Ovary (tissue), 3 donors: ENCODE data around the gene RNF187.

ENCODE experiments used
- EP300 ChIP-seq: sonication (generic); formaldehyde crosslinking; IDR thresholded peaks from one replicate; pipeline ENCODE4 v1.6.1; 2017; ENCODE audit warnings: antibody characterized with exemption
- POLR2A ChIP-seq: fragments of 450-650 bp; IDR thresholded peaks from one replicate; pipeline ENCODE4 v1.6.1; 2017; ENCODE audit warnings: antibody characterized with exemption, mild to moderate bottlenecking, moderate library complexity
- TF ChIP-seq, protein P1 (sequence below), 3 donors: fragments of 450-650 bp in 2 of 3; fragments of 200-600 bp in 1 of 3; IDR thresholded peaks; one replicate each; pipeline versions ENCODE4 v1.5.1 to v1.8.0; 2016 to 2022; ENCODE audit warnings: antibody characterized with exemption in 3 of 3, mild to moderate bottlenecking in 1 of 3
- donor health status: DM: no; HTN: no; CAD: no.

GRCh38 chr1:228500143-228500734, 13.1 kb downstream of the RNF187 start:
- TF ChIP-seq, protein P1, sequence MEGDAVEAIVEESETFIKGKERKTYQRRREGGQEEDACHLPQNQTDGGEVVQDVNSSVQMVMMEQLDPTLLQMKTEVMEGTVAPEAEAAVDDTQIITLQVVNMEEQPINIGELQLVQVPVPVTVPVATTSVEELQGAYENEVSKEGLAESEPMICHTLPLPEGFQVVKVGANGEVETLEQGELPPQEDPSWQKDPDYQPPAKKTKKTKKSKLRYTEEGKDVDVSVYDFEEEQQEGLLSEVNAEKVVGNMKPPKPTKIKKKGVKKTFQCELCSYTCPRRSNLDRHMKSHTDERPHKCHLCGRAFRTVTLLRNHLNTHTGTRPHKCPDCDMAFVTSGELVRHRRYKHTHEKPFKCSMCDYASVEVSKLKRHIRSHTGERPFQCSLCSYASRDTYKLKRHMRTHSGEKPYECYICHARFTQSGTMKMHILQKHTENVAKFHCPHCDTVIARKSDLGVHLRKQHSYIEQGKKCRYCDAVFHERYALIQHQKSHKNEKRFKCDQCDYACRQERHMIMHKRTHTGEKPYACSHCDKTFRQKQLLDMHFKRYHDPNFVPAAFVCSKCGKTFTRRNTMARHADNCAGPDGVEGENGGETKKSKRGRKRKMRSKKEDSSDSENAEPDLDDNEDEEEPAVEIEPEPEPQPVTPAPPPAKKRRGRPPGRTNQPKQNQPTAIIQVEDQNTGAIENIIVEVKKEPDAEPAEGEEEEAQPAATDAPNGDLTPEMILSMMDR (IDR thresholded peaks at IDR 0.05): no peak
- no peak for TF ChIP-seq POLR2A
- TF ChIP-seq EP300: no peak
